Esophagus squamous epithelium (tissue), 5 donors: Measurements from ENCODE around the gene ALG8. TPM values are rescaled to one million over a fixed set of nuclear protein-coding genes. Genes with fewer than 3 reads are reported as not detected.
"Not testable (repeated sequence)": the region's sequence is repeated elsewhere in the genome, so short reads cannot be mapped to it uniquely, and the experiment has no call there.

Source experiments
- DNase-seq: peaks from one replicate; lab custom pipeline; 2025; lab: John Stamatoyannopoulos, UW
- H3K27ac ChIP-seq, 4 donors: fragments of 200-600 bp; sonication (generic); one replicate each; pipeline ENCODE4 v1.5.1; 2016 to 2019; ENCODE audit warnings: mild to moderate bottlenecking in 1 of 4
- H3K27me3 ChIP-seq, 4 donors: fragments of 200-600 bp; sonication (generic); 1 replicate in 3 of 4; 2 replicates in 1 of 4; pipeline versions ENCODE4 v1.5.1 to v1.6.0; 2017 to 2021; ENCODE audit warnings: antibody characterized with exemption in 1 of 4
- H3K36me3 ChIP-seq, 3 donors: fragments of 200-600 bp; sonication (generic); one replicate each; pipeline ENCODE4 v1.5.1; 2016 to 2019
- H3K4me1 ChIP-seq, 3 donors: fragments of 200-600 bp; sonication (generic); one replicate each; pipeline ENCODE4 v1.5.1; 2017 to 2019
- H3K4me3 ChIP-seq, 4 donors: fragments of 200-600 bp; sonication (generic); 1 replicate in 3 of 4; 2 replicates in 1 of 4; pipeline ENCODE4 v1.5.1; 2016 to 2019; ENCODE audit warnings: mild to moderate bottlenecking in 2 of 4, moderate library complexity in 1 of 4
- H3K9me3 ChIP-seq, 3 donors: fragments of 200-600 bp; sonication (generic); one replicate each; pipeline ENCODE4 v1.5.1; 2016 to 2019
- POLR2A ChIP-seq, 4 donors: fragments of 450-650 bp; IDR thresholded peaks; one replicate each; pipeline ENCODE4 v1.6.1; 2017; ENCODE audit warnings: antibody characterized with exemption in 4 of 4, mild to moderate bottlenecking in 4 of 4, moderate library complexity in 3 of 4
- WGBS, 2 donors: methylation state at CpG; one replicate each; pipeline ENCODE4 v1.1.5; 2018; 5-methylcytosine and 5-hydroxymethylcytosine counted together
- intact Hi-C: fragments of 100-400 bp; cut with DNase I; formaldehyde crosslinking; loops from one replicate; pipeline ENCODE4 v1.15.0; 2022
- total RNA-seq, 4 donors: library from RNA; depleted of rRNA; stranded (reverse); fragments of >200 nt; gene quantifications; one replicate each; pipeline ENCODE4 v1.1.0, GENCODE V29; 2016
- TF ChIP-seq, protein P1 (sequence below), 6 experiments: fragments of 450-650 bp in 4 of 6; fragments of 200-600 bp in 2 of 6; sonication (generic) in 2 of 6; IDR thresholded peaks; one replicate each; pipeline ENCODE4 v1.5.1; 2016 to 2019; ENCODE audit warnings: antibody characterized with exemption in 6 of 6, mild to moderate bottlenecking in 4 of 6, moderate library complexity in 4 of 6
- donor health status: DM: yes; HTN: yes; CAD: no.

ALG8 gene
- total RNA-seq, 4 donors from 2014 or later: 13.9 to 30.5 (median 27.3) TPM

DNA sequence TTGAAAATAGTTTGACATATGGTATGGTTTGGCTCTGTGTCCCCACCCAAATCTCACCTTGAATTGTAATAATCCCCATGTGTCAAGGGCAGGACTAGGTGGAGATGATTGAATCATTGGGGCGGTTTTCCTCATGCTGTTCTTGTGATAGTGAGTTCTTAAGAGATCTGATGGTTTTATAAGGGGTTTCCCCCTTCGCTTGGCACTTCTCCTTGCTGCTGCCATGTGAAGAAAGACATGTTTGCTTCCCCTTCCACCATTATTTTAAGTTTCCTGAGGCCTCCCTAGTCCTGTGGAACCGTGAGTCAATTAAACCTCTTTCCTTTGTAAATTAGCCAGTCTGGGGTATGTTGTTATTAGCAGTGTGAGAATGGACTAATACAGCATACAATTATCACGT lies 41.3 kb upstream of the ALG8 start:
- Histone ChIP-seq H3K4me1 (peaks cover 4 to 29% (median 5%) of the 10 kb centered on the region in 3 donors), H3K36me3 (peaks cover 0 to 32% (median 0%) of the 10 kb centered on the region in 3 donors), H3K27me3 (no peaks in the 10 kb centered on the region), H3K27ac (peak overlapping the region in 3 of 4 donors; percentile 36 to 79 (median 77)), H3K9me3 (no peaks in the 10 kb centered on the region), H3K4me3 (no peak overlapping the region)
- TF ChIP-seq, protein P1, sequence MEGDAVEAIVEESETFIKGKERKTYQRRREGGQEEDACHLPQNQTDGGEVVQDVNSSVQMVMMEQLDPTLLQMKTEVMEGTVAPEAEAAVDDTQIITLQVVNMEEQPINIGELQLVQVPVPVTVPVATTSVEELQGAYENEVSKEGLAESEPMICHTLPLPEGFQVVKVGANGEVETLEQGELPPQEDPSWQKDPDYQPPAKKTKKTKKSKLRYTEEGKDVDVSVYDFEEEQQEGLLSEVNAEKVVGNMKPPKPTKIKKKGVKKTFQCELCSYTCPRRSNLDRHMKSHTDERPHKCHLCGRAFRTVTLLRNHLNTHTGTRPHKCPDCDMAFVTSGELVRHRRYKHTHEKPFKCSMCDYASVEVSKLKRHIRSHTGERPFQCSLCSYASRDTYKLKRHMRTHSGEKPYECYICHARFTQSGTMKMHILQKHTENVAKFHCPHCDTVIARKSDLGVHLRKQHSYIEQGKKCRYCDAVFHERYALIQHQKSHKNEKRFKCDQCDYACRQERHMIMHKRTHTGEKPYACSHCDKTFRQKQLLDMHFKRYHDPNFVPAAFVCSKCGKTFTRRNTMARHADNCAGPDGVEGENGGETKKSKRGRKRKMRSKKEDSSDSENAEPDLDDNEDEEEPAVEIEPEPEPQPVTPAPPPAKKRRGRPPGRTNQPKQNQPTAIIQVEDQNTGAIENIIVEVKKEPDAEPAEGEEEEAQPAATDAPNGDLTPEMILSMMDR (IDR thresholded peaks at IDR 0.05): no peak
- no peak for TF ChIP-seq POLR2A (IDR thresholded peaks at IDR 0.05)
- intact Hi-C loops: no loop called here
- 76 to 78% methylated on average over 4 of the region's 4 CpGs for WGBS, 2 donors
- DNase-seq: no peak

DNA sequence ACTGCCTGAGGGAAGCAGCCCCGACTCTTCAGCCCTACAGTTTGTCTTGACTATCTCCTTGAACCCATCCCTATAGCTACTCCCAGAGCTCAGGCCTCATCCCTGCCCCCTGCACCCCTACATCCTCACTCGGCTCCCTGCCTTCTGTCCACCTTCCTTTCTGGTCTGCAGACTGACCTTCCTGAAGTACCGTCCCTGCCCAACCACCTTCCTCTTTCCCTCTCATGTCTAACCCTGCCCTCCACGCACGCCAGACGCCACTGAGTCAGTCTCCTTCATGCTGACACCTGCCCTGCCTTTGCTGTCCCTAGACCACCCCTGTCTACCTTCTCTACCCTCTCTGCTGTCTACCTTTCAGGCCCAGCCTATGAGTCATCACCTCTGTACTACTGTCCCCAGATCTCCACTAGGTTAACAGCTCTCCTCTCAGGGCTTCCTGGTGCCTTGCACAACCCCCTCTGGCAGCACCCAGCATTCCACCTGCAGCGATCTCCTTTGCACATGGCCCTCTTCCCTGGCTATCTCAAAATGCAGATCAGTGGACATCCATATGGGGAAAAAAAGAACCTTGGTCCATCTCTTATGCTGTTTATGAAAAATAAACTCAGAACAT lies 40.1 kb upstream of the ALG8 start:
- no peak for DNase-seq
- Histone ChIP-seq H3K27ac (peak overlapping the region in 1 of 4 donors; percentile 77), H3K27me3 (no peaks in the 10 kb centered on the region), H3K4me3 (no peak overlapping the region), H3K36me3 (peaks cover 0 to 36% (median 0%) of the 10 kb centered on the region in 3 donors), H3K9me3 (no peaks in the 10 kb centered on the region), H3K4me1 (peaks cover 0 to 20% (median 0%) of the 10 kb centered on the region in 3 donors)
- intact Hi-C loops: no loop called here
- TF ChIP-seq POLR2A (IDR thresholded peaks at IDR 0.05): no peak
- TF ChIP-seq, protein P1 (IDR thresholded peaks at IDR 0.05): no peak
- 82 to 87% methylated on average over 7 of the region's 7 CpGs for WGBS, 2 donors

DNA sequence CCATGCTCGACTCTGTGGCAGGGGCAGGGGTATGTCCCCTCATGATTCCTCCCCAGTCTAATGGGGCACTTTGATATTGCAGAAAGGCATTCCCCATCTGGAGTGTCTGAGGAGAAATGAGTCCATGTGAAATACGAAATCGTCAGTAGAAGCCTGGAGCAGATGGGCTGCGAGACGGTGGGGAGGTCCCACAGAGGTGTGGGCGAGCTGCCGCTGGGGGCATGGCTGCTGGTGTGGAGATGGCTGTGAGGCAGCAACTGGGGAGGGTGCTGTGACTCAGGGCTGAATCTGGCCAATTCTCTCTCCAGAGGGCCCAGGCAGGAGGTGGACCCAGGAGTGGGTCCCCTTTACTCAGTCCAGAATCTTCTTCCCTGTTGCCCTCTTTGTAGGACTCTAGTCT lies 37.8 kb upstream of the ALG8 start:
- peaks cover 0 to 52% (median 0%) of the 10 kb centered on the region in 3 donors for H3K36me3 ChIP-seq
- no peaks in the 10 kb centered on the region for H3K27me3 ChIP-seq
- H3K27ac ChIP-seq: no peak overlapping the region
- peaks cover 0 to 20% (median 0%) of the 10 kb centered on the region in 3 donors for H3K4me1 ChIP-seq
- DNase-seq: no peak
- H3K4me3 ChIP-seq: no peak overlapping the region
- intact Hi-C loops: no loop called here
- WGBS, 2 donors: 94% methylated on average over 7 of the region's 7 CpGs; no CpG with 5 or more reads in 1 of the 2 donors
- H3K9me3 ChIP-seq: no peaks in the 10 kb centered on the region
- TF ChIP-seq, protein P1 (IDR thresholded peaks at IDR 0.05): no peak
- TF ChIP-seq POLR2A (IDR thresholded peaks at IDR 0.05): no peak

DNA sequence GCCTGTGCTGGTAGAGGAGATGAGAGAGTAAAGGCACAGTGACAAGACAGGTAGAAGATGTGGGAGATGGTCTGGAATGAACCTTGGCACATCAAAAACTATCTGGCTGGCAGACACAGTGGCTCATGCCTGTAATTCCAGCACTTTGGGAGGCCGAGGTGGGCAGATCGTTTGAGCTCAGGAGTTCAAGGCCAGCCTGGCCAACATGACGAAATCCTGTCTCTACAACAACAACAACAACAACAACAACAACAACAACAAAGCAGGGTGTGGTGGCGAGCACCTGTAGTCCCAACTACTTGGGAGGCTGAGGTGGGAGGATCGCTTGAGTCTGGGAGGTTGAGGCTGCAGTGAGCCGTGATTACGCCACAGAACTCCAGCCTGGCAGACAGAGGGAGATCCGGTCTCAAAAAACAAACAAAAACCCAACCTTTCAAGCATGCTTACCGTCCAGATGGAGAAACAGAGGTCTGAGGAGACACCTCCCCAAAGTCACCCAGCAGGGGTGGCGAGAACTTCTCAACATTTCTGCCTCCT lies 37.2 kb upstream of the ALG8 start:
- H3K9me3 ChIP-seq: no peaks in the 10 kb centered on the region
- intact Hi-C loops: no loop called here
- H3K4me3 ChIP-seq: no peak overlapping the region
- DNase-seq: no peak
- H3K4me1 ChIP-seq: peaks cover 0 to 18% (median 0%) of the 10 kb centered on the region in 3 donors
- WGBS, 2 donors: 90 to 93% methylated on average over 6 to 7 of the region's 10 CpGs
- H3K36me3 ChIP-seq: peaks cover 0 to 57% (median 0%) of the 10 kb centered on the region in 3 donors
- no peak overlapping the region for H3K27ac ChIP-seq
- no peaks in the 10 kb centered on the region for H3K27me3 ChIP-seq
- TF ChIP-seq, protein P1 (IDR thresholded peaks at IDR 0.05): no peak
- no peak for TF ChIP-seq POLR2A (IDR thresholded peaks at IDR 0.05)

DNA sequence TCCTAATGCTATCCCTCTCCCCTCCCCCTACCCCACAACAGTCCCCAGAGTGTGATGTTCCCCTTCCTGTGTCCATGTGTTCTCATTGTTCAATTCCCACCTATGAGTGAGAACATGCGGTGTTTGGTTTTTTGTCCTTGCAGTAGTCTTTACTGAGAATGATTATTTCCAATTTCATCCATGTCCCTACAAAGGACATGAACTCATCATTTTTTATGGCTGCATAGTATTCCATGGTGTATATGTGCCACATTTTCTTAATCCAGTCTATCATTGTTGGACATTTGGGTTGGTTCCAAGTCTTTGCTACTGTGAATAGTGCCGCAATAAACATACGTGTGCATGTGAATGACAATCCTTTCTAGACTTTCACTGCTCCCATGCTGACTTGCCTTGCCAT lies 36.4 kb upstream of the ALG8 start:
- H3K4me3 ChIP-seq, DNase-seq, H3K27ac ChIP-seq, H3K27me3 ChIP-seq, H3K9me3 ChIP-seq, intact Hi-C loops: not testable (repeated sequence)
- peaks cover 0 to 57% (median 0%) of the 10 kb centered on the region in 3 donors for H3K36me3 ChIP-seq
- WGBS, 2 donors: 100% methylated on average over 1 of the region's 3 CpGs
- peaks cover 0 to 10% (median 0%) of the 10 kb centered on the region in 3 donors for H3K4me1 ChIP-seq
